Measurements from ENCODE around the gene SORCS2.

DNA sequence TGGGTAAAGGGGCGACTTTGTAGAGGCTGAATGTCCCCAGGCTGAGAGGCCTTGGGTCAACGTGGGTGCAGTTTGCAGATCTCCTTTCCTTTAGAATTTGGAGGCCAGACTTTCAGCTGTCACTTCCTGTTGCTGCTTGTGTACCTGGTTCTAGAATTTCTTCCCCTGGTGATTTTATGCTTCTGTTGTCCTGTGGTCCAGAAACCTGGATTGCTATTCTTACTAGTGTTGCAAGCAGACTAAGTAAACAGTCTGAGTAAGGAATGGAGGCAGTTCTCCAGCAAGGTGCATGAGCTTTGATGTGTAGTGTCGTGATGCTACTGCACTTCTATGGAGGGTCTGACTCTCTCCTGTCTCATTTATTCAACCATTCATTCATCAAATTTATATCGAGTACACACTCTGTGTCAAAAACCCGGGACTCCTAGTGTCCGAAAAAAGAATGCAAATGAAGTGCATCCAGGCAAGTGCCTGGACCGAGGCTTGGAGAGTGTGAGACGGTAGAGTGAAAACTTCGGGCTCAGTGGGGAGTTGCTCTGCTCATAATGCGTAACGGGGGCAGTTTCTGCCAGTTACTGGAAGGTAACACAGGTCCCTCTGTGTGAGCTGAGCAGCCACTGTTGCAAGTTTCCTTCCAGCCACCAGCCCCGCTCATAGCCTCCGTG is 83.3 kb downstream of the SORCS2 start:
- TF ChIP-seq, protein P1, sequence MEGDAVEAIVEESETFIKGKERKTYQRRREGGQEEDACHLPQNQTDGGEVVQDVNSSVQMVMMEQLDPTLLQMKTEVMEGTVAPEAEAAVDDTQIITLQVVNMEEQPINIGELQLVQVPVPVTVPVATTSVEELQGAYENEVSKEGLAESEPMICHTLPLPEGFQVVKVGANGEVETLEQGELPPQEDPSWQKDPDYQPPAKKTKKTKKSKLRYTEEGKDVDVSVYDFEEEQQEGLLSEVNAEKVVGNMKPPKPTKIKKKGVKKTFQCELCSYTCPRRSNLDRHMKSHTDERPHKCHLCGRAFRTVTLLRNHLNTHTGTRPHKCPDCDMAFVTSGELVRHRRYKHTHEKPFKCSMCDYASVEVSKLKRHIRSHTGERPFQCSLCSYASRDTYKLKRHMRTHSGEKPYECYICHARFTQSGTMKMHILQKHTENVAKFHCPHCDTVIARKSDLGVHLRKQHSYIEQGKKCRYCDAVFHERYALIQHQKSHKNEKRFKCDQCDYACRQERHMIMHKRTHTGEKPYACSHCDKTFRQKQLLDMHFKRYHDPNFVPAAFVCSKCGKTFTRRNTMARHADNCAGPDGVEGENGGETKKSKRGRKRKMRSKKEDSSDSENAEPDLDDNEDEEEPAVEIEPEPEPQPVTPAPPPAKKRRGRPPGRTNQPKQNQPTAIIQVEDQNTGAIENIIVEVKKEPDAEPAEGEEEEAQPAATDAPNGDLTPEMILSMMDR (IDR thresholded peaks at IDR 0.05) = no peak
- TF ChIP-seq EZH2 (IDR thresholded peaks at IDR 0.05; ENCODE audit: borderline replicate concordance, insufficient read depth, low read depth, low read length, poor library complexity, severe bottlenecking) = no peak
